Measurements from ENCODE around the gene SNRNP25.
A peak's percentile ranks its signal among the peaks of the same experiment; 100 is the strongest.

SNRNP25 gene

GRCh38 chr16:76535-77272 lies 23.1 kb downstream of the SNRNP25 start:
- peak in 11 of 56 donors; percentile 8 to 70 (median 26) for DNase-seq

- peak in 12 of 56 donors; percentile 22 to 65 (median 48) for DNase-seq
These were observed 23.7 kb downstream of the SNRNP25 start for GRCh38 chr16:77273-77806.

GRCh38 chr16:77807-78443 lies 24.3 kb downstream of the SNRNP25 start, which contains the start of gene MPG:
Gene MPG (plus strand): TSS chr16:78225. CDS start chr16:78310, 85 bp downstream.
- DNase-seq = peak in 54 of 56 donors; percentile 38 to 92 (median 74)

DNA sequence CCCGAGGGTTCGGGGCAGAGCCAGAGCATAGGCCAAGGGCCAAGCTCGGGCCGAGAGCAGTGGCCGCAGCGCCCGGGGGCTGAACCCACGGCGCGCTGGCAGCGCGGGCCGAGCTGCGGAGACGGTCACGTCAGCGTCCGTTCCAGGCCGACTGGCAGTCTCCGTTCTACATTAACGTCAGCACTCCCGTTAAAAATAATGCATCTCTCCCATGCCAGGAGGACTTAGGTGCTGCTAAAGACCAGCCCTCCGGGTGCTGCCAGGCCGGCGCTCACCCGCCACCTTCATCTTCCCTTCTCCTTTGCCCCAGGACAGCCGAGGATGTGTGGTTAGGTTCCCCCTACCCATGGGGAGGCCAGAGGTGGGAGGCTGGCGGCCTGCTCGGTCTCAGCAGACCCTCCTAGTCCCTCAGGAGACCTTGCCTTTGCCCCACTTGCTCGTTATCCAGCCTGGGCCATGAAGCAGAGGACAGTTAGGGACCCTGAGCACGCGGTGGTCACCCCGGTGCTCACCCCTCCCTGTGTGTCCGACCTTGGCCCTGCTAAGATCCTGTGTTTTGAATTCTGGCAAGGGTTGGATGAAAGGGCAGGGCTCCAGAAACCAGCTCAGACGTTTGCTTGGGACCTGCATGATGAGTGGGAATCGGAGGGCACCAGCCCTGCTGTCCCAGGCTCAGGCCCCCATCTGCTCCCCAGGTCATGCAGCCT lies 25.0 kb downstream of the SNRNP25 start:
- peak in 2 of 56 donors; percentile 34 to 38 for DNase-seq

GRCh38 chr16:79151-80054 lies 25.8 kb downstream of the SNRNP25 start:
- DNase-seq = no peak

GRCh38 chr16:83060-83603 lies 29.5 kb downstream of the SNRNP25 start:
- DNase-seq = no peak

DNA sequence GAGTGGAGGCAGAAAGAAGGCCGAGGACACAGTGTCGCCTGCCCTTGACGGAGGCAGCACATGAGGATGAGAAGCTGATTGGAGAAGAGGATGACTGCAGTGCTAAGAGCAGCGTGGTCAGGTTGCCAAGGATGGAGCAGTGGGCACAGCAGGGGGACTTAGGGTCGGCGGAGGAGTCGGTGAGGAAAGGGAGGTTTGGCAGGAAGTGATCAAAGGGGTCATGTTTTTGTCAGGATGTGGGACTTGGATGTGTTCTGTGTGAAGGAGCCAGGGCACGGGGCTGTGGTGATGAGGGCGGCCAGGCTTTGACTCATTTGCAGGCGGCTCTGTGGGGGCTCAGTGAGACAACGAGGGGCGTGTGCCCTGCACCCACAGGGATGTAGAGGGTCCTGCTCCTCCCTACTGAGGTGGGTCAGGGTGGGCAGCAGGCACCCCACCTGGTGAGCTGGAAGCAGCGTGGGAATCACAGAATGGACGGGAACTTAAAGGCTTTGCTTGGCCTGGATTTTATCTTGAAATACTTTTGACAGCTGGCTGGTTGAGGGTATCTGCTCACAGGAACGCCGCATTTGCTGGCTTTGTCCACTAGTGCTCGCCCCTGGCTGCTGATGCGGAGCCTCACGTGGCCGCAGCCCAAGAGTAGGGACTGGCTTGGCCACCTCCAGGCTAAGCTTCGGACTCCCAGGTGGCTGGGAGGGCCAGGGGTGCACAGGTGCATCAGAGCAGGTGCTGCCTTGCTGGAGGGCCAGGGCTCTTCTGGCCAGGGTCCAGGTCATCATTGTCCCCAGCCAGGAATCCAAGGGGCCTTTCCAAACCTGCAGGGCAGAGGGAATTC lies 30.4 kb downstream of the SNRNP25 start:
- no peak for DNase-seq

- peak in 26 of 56 donors; percentile 10 to 63 (median 36) for DNase-seq
These were observed 31.2 kb downstream of the SNRNP25 start for GRCh38 chr16:84718-85406.

- DNase-seq = no peak
These were observed 31.8 kb downstream of the SNRNP25 start for GRCh38 chr16:85407-85782.

DNA sequence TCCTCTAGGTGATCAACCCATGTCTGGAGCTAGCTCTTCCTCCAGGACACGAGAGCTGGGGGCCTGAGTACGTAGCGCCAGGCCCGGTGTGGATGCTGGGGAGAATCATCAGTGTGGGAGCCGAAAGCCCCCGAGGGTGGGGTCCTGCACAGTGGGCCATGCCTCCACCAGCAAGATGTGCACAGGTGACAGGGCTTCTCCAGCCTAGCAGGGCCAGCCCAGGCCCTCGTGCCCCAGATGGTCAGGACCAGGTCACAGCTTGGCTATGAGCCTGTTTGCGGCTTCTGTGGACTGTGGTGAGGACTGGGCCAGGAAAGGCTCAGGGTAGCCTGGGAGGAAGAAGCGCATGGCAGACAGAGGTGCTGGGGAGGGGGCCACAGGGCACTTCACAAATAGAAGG lies 32.2 kb downstream of the SNRNP25 start:
- no peak for DNase-seq

GRCh38 chr16:86483-86952 lies 32.9 kb downstream of the SNRNP25 start:
- peak in 13 of 56 donors; percentile 12 to 67 (median 32) for DNase-seq

DNA sequence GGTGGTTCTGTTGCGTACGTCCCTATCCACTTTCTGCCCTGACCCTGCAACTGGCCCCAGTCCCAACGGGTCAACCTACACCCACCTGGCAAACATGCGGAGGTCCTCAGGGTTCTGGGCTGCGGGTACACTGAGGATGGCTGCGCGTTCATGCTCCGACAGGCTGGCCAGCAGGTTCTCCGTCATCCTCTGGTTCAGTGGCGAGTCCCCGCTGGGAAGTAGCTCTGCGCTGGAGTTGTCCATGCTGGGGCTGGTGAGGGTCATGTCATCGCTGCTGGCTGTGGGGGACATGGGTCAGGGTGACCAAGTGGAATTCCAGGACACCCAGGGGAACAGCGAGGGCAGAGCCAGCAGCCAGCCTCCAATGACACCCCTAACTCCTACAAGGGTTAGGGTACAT lies 35.0 kb downstream of the SNRNP25 start:
- no peak for DNase-seq

DNA sequence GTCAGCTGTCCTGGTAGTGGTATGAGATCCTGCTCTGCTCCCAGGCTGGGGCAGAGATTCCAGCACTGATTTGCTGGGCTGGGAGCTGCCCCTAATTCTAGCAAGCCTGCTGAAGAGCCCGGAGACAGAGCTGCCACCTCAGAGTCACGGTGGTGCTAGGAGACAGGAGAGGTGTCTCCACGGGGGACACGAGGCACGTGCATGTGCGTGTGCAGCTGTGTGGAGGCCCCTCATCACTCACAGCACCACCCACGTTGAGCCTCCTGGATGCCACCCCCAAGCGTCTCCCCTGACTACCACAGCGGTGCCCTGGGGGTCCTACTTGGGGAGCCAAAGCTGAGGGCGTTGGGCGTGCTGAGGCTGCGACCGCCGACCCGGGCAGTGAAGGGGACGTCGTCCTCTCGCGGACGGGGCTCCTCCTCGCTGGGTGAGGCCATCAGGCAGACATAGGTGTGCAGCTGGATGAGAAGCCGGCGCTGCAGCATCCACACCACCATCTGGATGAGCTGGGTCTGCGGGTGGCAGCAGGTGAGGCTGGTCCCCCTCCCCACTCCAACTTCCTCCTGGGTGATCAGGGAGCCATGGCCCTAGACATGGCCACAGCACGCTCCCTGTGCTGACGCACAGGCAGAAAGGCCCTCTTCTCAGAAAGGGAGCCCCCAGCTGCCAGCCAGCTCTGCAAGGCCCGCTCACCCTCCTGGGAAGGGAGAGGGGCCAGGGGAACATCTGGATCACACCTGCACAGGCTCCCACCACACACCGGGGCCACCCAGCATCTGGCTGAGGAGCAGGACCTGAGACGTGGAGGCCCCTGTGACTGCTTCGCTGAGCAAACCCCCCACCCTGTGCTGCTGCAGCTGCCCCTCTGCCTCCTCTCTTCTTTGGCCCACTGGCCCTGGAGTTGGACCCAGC lies 36.0 kb downstream of the SNRNP25 start:
- peak in 7 of 56 donors; percentile 11 to 48 (median 27) for DNase-seq

DNA sequence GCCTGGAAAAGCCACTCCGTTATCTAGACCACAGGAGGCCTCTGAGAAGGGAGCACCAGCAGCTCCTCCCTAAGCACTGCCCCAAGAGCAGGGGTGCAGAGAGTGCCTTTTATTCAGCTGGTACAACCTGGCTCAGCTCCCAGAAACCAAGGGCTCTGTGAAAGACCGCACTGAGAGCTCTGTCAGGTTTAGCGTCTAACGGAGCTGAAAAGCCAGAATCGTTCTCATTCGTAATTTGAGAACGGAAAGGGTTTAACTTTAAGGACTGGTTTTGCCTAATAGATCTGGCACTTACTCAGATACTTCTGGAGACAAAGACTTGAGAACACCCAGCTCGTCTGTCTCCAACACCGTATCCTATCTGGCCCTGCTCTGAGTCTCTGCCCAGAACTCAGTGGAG lies 37.9 kb downstream of the SNRNP25 start:
- DNase-seq = peak in 47 of 56 donors; percentile 14 to 86 (median 49)

DNA sequence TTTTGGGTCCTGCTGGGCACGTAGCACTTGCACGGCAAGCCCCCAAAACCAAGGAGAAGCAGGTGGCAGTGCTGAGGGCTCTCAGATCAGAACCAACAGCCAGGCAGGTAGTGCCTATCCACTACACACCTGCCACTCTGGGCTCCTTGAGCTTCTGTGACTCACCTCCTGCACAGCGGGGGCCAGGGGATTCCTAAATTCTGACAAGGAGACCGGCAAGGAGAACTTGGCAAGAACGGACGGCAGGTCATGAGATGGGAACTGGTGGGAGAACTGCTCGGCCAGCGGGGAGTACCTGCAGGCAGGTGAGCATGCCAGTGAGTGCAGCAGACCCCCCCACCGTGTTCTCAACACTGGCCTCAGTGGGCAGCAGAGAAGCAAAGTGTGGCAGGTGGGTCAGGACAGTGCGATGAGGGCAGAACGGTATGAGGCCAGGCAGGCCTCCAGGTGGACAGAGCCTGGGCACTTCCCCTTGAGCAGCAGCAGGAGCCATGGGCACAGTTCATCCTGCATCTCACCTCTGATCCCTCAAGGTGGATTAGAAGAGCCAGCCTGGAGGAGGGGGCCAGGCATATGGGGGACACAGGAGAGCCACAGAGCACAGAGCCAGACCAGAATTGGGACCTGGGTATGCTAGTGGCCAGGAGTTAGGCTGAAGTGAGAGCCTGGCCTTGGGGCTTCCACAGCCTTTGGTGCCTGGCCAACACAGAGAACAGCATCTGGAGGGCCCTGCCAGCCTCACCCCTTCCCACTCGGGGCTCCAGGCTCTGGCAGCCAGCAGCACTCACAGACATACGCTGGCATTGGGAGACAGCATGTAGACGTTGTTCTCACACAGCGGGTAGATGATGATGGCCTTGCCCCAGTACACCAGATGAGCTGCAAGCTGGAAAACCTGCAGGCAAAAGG lies 39.1 kb downstream of the SNRNP25 start:
- peak in 4 of 56 donors; percentile 16 to 47 (median 26) for DNase-seq

DNA sequence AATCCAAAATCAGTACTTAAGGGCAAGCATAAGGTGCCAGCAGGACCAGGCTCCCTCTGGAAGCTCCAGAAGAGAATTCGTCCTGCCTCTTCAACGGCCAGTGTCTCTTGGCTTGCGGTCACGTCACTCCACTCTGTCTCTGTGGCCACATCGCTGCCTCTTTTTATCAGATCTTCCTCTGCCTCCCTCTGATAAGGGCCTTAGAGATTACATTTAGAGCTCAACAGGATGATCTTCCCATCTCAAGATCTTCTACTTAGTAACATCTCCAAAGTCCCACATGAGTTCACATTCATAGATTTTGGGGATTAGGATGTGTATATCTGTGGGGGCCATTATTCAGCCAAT lies 41.3 kb downstream of the SNRNP25 start:
- DNase-seq = no peak
